ENCODE measurements around the gene FAM222B. TPM values are rescaled to one million over a fixed set of nuclear protein-coding genes. Genes with fewer than 3 reads are reported as not detected.
A peak's percentile ranks its signal among the peaks of the same experiment; 100 is the strongest.
"Not testable (repeated sequence)": the region's sequence is repeated elsewhere in the genome, so short reads cannot be mapped to it uniquely, and the experiment has no call there.

The FAM222B gene
- total RNA-seq, 1 experiment from 2014 or later: 37.7 TPM

- TF ChIP-seq CTCF (IDR thresholded peaks at IDR 0.05; ENCODE audit: unreplicated experiment): no peak
- BruUV-seq (replicated peaks): no TSS peak
- no peak for DNase-seq
- H3K9me3 Mint-ChIP-seq (ENCODE audit: low read depth, unreplicated experiment): no peaks in the 10 kb centered on the region
- H3K36me3 Mint-ChIP-seq (ENCODE audit: insufficient read depth, unreplicated experiment): peaks cover 19% of the 10 kb centered on the region
- no peaks in the 10 kb centered on the region for H3K4me1 Mint-ChIP-seq (ENCODE audit: low read depth, unreplicated experiment)
- no peak overlapping the region for H3K4me3 Mint-ChIP-seq (ENCODE audit: low read depth, unreplicated experiment)
- intact Hi-C loops (cut with micrococcal nuclease; ENCODE audit: unreplicated experiment): loop anchor here (5.0 kb wide), 1 partner anchor 91 kb away; no protein-coding TSS in a partner anchor
- CTCF ChIA-PET: interaction anchor here (0.6 kb wide), 1 partner anchor 22 kb away, joined by 4 read pairs; no protein-coding TSS in a partner anchor
- H3K27ac Mint-ChIP-seq (ENCODE audit: unreplicated experiment): no peak overlapping the region
- H3K27me3 Mint-ChIP-seq (ENCODE audit: unreplicated experiment): no peaks in the 10 kb centered on the region
These were observed 10.7 kb upstream of the FAM222B start for GRCh38 chr17:28853295-28853694.

GRCh38 chr17:28849281-28849680, 6.7 kb upstream of the FAM222B start:
- Mint-ChIP-seq H3K4me1 (ENCODE audit: low read depth, unreplicated experiment) (no peaks in the 10 kb centered on the region), H3K4me3 (ENCODE audit: low read depth, unreplicated experiment) (no peak overlapping the region), H3K27me3 (ENCODE audit: unreplicated experiment) (no peaks in the 10 kb centered on the region), H3K9me3 (ENCODE audit: low read depth, unreplicated experiment) (no peaks in the 10 kb centered on the region), H3K36me3 (ENCODE audit: insufficient read depth, unreplicated experiment) (peaks cover 1% of the 10 kb centered on the region), H3K27ac (ENCODE audit: unreplicated experiment) (no peak overlapping the region)
- DNase-seq: no peak
- BruUV-seq (replicated peaks): no TSS peak
- no peak for TF ChIP-seq CTCF (IDR thresholded peaks at IDR 0.05; ENCODE audit: unreplicated experiment)
- CTCF ChIA-PET: no interaction called here
- intact Hi-C loops (cut with micrococcal nuclease; ENCODE audit: unreplicated experiment): no loop called here

GRCh38 chr17:28848667-28849066, 6.1 kb upstream of the FAM222B start:
- H3K4me3 Mint-ChIP-seq (ENCODE audit: low read depth, unreplicated experiment); H3K27me3 Mint-ChIP-seq (ENCODE audit: unreplicated experiment); BruUV-seq (replicated peaks); intact Hi-C loops (cut with micrococcal nuclease; ENCODE audit: unreplicated experiment); H3K27ac Mint-ChIP-seq (ENCODE audit: unreplicated experiment); H3K36me3 Mint-ChIP-seq (ENCODE audit: insufficient read depth, unreplicated experiment); CTCF ChIA-PET; H3K9me3 Mint-ChIP-seq (ENCODE audit: low read depth, unreplicated experiment); H3K4me1 Mint-ChIP-seq (ENCODE audit: low read depth, unreplicated experiment): not testable (repeated sequence)
- DNase-seq: peak; percentile 15
- peak; percentile 58 for TF ChIP-seq CTCF (IDR thresholded peaks at IDR 0.05; ENCODE audit: unreplicated experiment)

DNA sequence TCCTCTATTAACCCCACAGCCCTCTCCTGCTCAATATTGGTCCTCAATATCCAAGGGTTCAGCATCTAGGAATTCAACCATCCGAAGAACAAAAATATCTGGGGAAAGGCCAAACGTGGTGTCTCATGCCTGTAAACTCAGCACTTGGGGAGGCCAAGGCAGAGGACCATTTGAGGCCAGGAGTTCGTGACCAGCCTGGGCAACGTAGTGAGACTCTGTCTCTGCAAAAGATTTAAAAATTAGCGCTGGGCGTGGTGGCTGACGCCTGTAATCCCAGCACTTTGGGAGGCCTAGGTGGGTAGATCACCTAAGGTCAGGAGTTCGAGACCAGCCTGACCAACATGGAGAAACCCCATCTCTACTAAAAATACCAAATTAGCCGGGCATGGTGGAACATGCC, 4.1 kb upstream of the FAM222B start:
- H3K9me3 Mint-ChIP-seq (ENCODE audit: low read depth, unreplicated experiment); H3K27ac Mint-ChIP-seq (ENCODE audit: unreplicated experiment); H3K4me3 Mint-ChIP-seq (ENCODE audit: low read depth, unreplicated experiment); intact Hi-C loops (cut with micrococcal nuclease; ENCODE audit: unreplicated experiment); BruUV-seq (replicated peaks); H3K4me1 Mint-ChIP-seq (ENCODE audit: low read depth, unreplicated experiment); H3K27me3 Mint-ChIP-seq (ENCODE audit: unreplicated experiment); DNase-seq: not testable (repeated sequence)
- peaks cover 14% of the 10 kb centered on the region for H3K36me3 Mint-ChIP-seq (ENCODE audit: insufficient read depth, unreplicated experiment)
- CTCF ChIA-PET: interaction anchor here (0.6 kb wide), 1 partner anchor 33 kb away, joined by 3 read pairs; no protein-coding TSS in a partner anchor

- TF ChIP-seq CTCF (IDR thresholded peaks at IDR 0.05; ENCODE audit: unreplicated experiment): no peak
- BruUV-seq (replicated peaks): no TSS peak
- Mint-ChIP-seq H3K4me1 (ENCODE audit: low read depth, unreplicated experiment) (no peaks in the 10 kb centered on the region), H3K27ac (ENCODE audit: unreplicated experiment) (no peak overlapping the region), H3K4me3 (ENCODE audit: low read depth, unreplicated experiment) (no peak overlapping the region), H3K36me3 (ENCODE audit: insufficient read depth, unreplicated experiment) (peaks cover 15% of the 10 kb centered on the region), H3K9me3 (ENCODE audit: low read depth, unreplicated experiment) (no peaks in the 10 kb centered on the region), H3K27me3 (ENCODE audit: unreplicated experiment) (no peaks in the 10 kb centered on the region)
- intact Hi-C loops (cut with micrococcal nuclease; ENCODE audit: unreplicated experiment): no loop called here
- DNase-seq: no peak
- CTCF ChIA-PET: interaction anchor here (0.6 kb wide), 1 partner anchor 33 kb away, joined by 3 read pairs; no protein-coding TSS in a partner anchor
These were observed 3.6 kb upstream of the FAM222B start for GRCh38 chr17:28846231-28846630.

Measured in Calu3 (cell line).